HG02943 (cell line): ENCODE measurements around the gene XYLT1.

Experiments used
- ATAC-seq: cut with Tn5 transposase; IDR thresholded peaks from one replicate; pipeline ENCODE4 v1.9.1; 2021; ENCODE audit warnings: mild to moderate bottlenecking, low read depth, moderate library complexity; ENCODE audit not compliant: unreplicated experiment

The XYLT1 gene

GRCh38 chr16:17298238-17298637 is 172.5 kb downstream of the XYLT1 start:
- ATAC-seq = no peak

- ATAC-seq = no peak
These were observed 174.3 kb downstream of the XYLT1 start for GRCh38 chr16:17296431-17296830.

- ATAC-seq = no peak
These were observed 174.8 kb downstream of the XYLT1 start for GRCh38 chr16:17295948-17296347.

GRCh38 chr16:17294856-17295255 is 175.9 kb downstream of the XYLT1 start:
- no peak for ATAC-seq

GRCh38 chr16:17293813-17294558 is 176.8 kb downstream of the XYLT1 start:
- ATAC-seq = no peak

- ATAC-seq = no peak
These were observed 179.5 kb downstream of the XYLT1 start for GRCh38 chr16:17291289-17291688.

GRCh38 chr16:17289674-17290635 is 180.8 kb downstream of the XYLT1 start:
- no peak for ATAC-seq

GRCh38 chr16:17289050-17289449 is 181.7 kb downstream of the XYLT1 start:
- ATAC-seq = no peak

- ATAC-seq = no peak
These were observed 183.5 kb downstream of the XYLT1 start for GRCh38 chr16:17287166-17287800.

- ATAC-seq = no peak
These were observed 184.3 kb downstream of the XYLT1 start for GRCh38 chr16:17286443-17286842.

GRCh38 chr16:17283016-17283415 is 187.7 kb downstream of the XYLT1 start:
- ATAC-seq = no peak

GRCh38 chr16:17282247-17282646 is 188.5 kb downstream of the XYLT1 start:
- no peak for ATAC-seq

GRCh38 chr16:17281052-17281451 is 189.7 kb downstream of the XYLT1 start:
- no peak for ATAC-seq

- no peak for ATAC-seq
These were observed 191.8 kb downstream of the XYLT1 start for GRCh38 chr16:17278988-17279387.

GRCh38 chr16:17277981-17278381 is 192.8 kb downstream of the XYLT1 start:
- no peak for ATAC-seq

GRCh38 chr16:17276610-17277009 is 194.2 kb downstream of the XYLT1 start:
- no peak for ATAC-seq

GRCh38 chr16:17276010-17276530 is 194.7 kb downstream of the XYLT1 start:
- ATAC-seq = no peak

- ATAC-seq = no peak
These were observed 195.4 kb downstream of the XYLT1 start for GRCh38 chr16:17275076-17276009.

- no peak for ATAC-seq
These were observed 197.6 kb downstream of the XYLT1 start for GRCh38 chr16:17273142-17273561.

GRCh38 chr16:17272716-17273115 is 198.0 kb downstream of the XYLT1 start:
- ATAC-seq = no peak
